ENCODE results near the gene SOX6.

- TF ChIP-seq EZH2 (IDR thresholded peaks at IDR 0.05; ENCODE audit: borderline replicate concordance, insufficient read depth, low read length, poor library complexity, severe bottlenecking), result no peak
- TF ChIP-seq CTCF (IDR thresholded peaks at IDR 0.05; ENCODE audit: poor library complexity, severe bottlenecking), result no peak
- no peak for TF ChIP-seq RAD21 (conservative IDR thresholded peaks at IDR 0.05)
- TF ChIP-seq SMC3 (conservative IDR thresholded peaks at IDR 0.05; ENCODE audit: poor library complexity), result no peak
Observed at GRCh38 chr11:16363706-16364105, 7.4 kb upstream of the SOX6 start.
